K562 (cell line): ENCODE results near the gene ATL2. TPM values are rescaled to one million over a fixed set of nuclear protein-coding genes. Genes with fewer than 3 reads are reported as not detected.

ENCODE experiments used
- BCOR ChIP-seq: fragments of 450-650 bp; IDR thresholded peaks from 2 replicates; pipeline ENCODE4 v1.6.1; 2016
- BRD9 ChIP-seq: fragments of 450-650 bp; IDR thresholded peaks from 2 replicates; pipeline ENCODE4 v1.6.1; 2018; ENCODE audit warnings: low read depth; ENCODE audit not compliant: partially characterized antibody
- ESRRA ChIP-seq: fragments of 450-650 bp; IDR thresholded peaks from 2 replicates; pipeline ENCODE4 v1.6.1; 2014; ENCODE audit warnings: low read depth, mild to moderate bottlenecking, moderate library complexity, borderline replicate concordance
- ETV6 ChIP-seq, 3 experiments: fragments of 150-350 bp in 1 of 3; sonication (generic) in 1 of 3; formaldehyde crosslinking in 1 of 3; IDR thresholded peaks; 2 replicates each; pipeline versions ENCODE4 v1.6.1 to v1.8.0; 2014 to 2022; ENCODE audit warnings: borderline replicate concordance in 2 of 3, low read depth in 2 of 3, antibody characterized with exemption in 1 of 3, low read length in 1 of 3, mild to moderate bottlenecking in 1 of 3, missing genetic modification reagents in 1 of 3
- EWSR1 ChIP-seq: fragments of 450-650 bp; IDR thresholded peaks from 2 replicates; pipeline ENCODE4 v1.6.1; 2018; ENCODE audit warnings: borderline replicate concordance, mild to moderate bottlenecking, low read depth, moderate library complexity; ENCODE audit not compliant: partially characterized antibody
- EZH2 ChIP-seq: IDR thresholded peaks from 2 replicates; pipeline ENCODE4 v1.6.1; 2012; ENCODE audit warnings: low read depth, mild to moderate bottlenecking, inconsistent platforms, low read length, borderline replicate concordance
- FOXK2 ChIP-seq, 2 experiments: fragments of 450-650 bp; IDR thresholded peaks in 1 of 2; conservative IDR thresholded peaks in 1 of 2; 2 replicates each; pipeline ENCODE4 v1.6.1; 2016; ENCODE audit warnings: low read depth in 2 of 2, mild to moderate bottlenecking in 1 of 2
- GABPA ChIP-seq: fragments of 200-800 bp; sonication (Bioruptor generic); conservative IDR thresholded peaks from 2 replicates; pipeline ENCODE4 v1.6.1; 2016; ENCODE audit warnings: low read depth, missing genetic modification characterization, missing compliant biosample characterization
- MCM2 ChIP-seq: fragments of 450-650 bp; IDR thresholded peaks from 2 replicates; pipeline ENCODE4 v1.6.1; 2017; ENCODE audit warnings: low read depth, mild to moderate bottlenecking
- MED1 ChIP-seq: sonication (generic); formaldehyde crosslinking; IDR thresholded peaks from 2 replicates; pipeline ENCODE4 v1.8.1; 2023; ENCODE audit warnings: missing genetic modification reagents, borderline replicate concordance
- MEF2A ChIP-seq: IDR thresholded peaks from 2 replicates; pipeline ENCODE4 v1.6.1; 2011; ENCODE audit warnings: low read depth, mild to moderate bottlenecking, low read length, moderate library complexity; ENCODE audit not compliant: control insufficient read depth
- NBN ChIP-seq: fragments of 450-650 bp; IDR thresholded peaks from 2 replicates; pipeline ENCODE4 v1.6.1; 2016; ENCODE audit warnings: low read depth, mild to moderate bottlenecking
- PHF8 ChIP-seq: fragments of 200-600 bp; sonication (generic); IDR thresholded peaks from 2 replicates; pipeline ENCODE4 v1.6.1; 2012; ENCODE audit warnings: mixed run types, mild to moderate bottlenecking, inconsistent platforms, low read length, moderate library complexity, borderline replicate concordance
- RAD51 ChIP-seq: fragments of 450-650 bp; IDR thresholded peaks from 2 replicates; pipeline ENCODE4 v1.7.1; 2016; ENCODE audit warnings: low read depth, mild to moderate bottlenecking, borderline replicate concordance
- SAFB ChIP-seq: fragments of 200-400 bp; formaldehyde crosslinking; IDR thresholded peaks from 2 replicates; pipeline ENCODE4 v1.6.1; 2017; ENCODE audit warnings: low read depth, low read length, borderline replicate concordance
- SMAD1 ChIP-seq: fragments of 150-350 bp; IDR thresholded peaks from 2 replicates; pipeline ENCODE4 v1.6.1; 2014; ENCODE audit warnings: low read length, low read depth; ENCODE audit not compliant: partially characterized antibody
- TAF1 ChIP-seq: IDR thresholded peaks from 2 replicates; pipeline ENCODE4 v1.6.1; 2011; ENCODE audit warnings: mild to moderate bottlenecking, low read length, moderate library complexity; ENCODE audit not compliant: insufficient read depth, control insufficient read depth, severe bottlenecking; ENCODE audit errors: extremely low read depth
- TEAD1 ChIP-seq, 2 experiments: fragments of 450-650 bp in 1 of 2; sonication (generic) in 1 of 2; formaldehyde crosslinking; IDR thresholded peaks; 2 replicates each; pipeline versions ENCODE4 v1.4.0 to v1.8.0; 2020 to 2022; ENCODE audit warnings: mild to moderate bottlenecking in 2 of 2, missing genetic modification reagents in 1 of 2
- ZFX ChIP-seq: sonication (generic); formaldehyde crosslinking; IDR thresholded peaks from 2 replicates; pipeline ENCODE4 v1.8.0; 2022; ENCODE audit warnings: mild to moderate bottlenecking, missing genetic modification reagents, moderate library complexity
- ZNF263 ChIP-seq: sonication (generic); formaldehyde crosslinking; IDR thresholded peaks from 2 replicates; pipeline ENCODE4 v1.8.0; 2022; ENCODE audit warnings: mild to moderate bottlenecking, missing genetic modification reagents, borderline replicate concordance
- ZNF311 ChIP-seq: fragments of 250-450 bp; sonication (Bioruptor Pico); IDR thresholded peaks from 2 replicates; pipeline ENCODE4 v1.4.0; 2020; ENCODE audit warnings: mild to moderate bottlenecking, moderate library complexity
- ZSCAN29 ChIP-seq: fragments of 450-650 bp; IDR thresholded peaks from 2 replicates; pipeline ENCODE4 v1.6.1; 2017
- polyA plus RNA-seq, 8 experiments: library from polyadenylated mRNA; depleted of rRNA in 4 of 8; stranded (reverse) in 5 of 8; unstranded in 3 of 8; fragments of >200 nt; fragmentation: Nextera tagmentation in 2 of 8; fragmentation: Illumina TruSeq in 1 of 8; extraction: Ambion mirVana in 2 of 8; extraction: Trizol in 1 of 8; gene quantifications; 2 replicates each; pipeline versions ENCODE4 v1.2.1 to v1.2.3, GENCODE V29; 2011 to 2014; ENCODE audit warnings: inconsistent platforms in 1 of 8, missing spikeins in 1 of 8
- total RNA-seq, 7 experiments: library from RNA; depleted of rRNA in 6 of 7; stranded (reverse); fragments of >200 nt in 6 of 7; fragmentation: Illumina TruSeq in 2 of 7; extraction: Trizol in 2 of 7; gene quantifications; 2 replicates each; pipeline versions ENCODE4 v1.2.1 to v1.2.3, GENCODE V29; 2011 to 2021; ENCODE audit warnings: low replicate concordance in 1 of 7
- TF ChIP-seq, protein P1 (sequence below), 2 experiments: IDR thresholded peaks; 2 replicates each; pipeline ENCODE4 v1.6.1; 2011; ENCODE audit warnings: borderline replicate concordance in 1 of 2, control low read depth in 1 of 2, low read depth in 1 of 2, low read length in 1 of 2, mild to moderate bottlenecking in 1 of 2, mixed read lengths in 1 of 2, moderate library complexity in 1 of 2; ENCODE audit not compliant: insufficient read depth in 1 of 2, insufficient read length in 1 of 2, poor library complexity in 1 of 2, severe bottlenecking in 1 of 2; ENCODE audit errors: extremely low read depth in 1 of 2
- TF ChIP-seq, protein P2 (sequence below): fragments of 450-650 bp; IDR thresholded peaks from 2 replicates; pipeline ENCODE4 v1.6.1; 2017; ENCODE audit warnings: mild to moderate bottlenecking, moderate library complexity

The ATL2 gene
- total and polyA plus RNA-seq, 9 of the 15 experiments (the other 6 are each of a cell fraction or from before 2014, with no cell fraction given) = 12.0 to 80.8 (median 70.2) TPM

DNA sequence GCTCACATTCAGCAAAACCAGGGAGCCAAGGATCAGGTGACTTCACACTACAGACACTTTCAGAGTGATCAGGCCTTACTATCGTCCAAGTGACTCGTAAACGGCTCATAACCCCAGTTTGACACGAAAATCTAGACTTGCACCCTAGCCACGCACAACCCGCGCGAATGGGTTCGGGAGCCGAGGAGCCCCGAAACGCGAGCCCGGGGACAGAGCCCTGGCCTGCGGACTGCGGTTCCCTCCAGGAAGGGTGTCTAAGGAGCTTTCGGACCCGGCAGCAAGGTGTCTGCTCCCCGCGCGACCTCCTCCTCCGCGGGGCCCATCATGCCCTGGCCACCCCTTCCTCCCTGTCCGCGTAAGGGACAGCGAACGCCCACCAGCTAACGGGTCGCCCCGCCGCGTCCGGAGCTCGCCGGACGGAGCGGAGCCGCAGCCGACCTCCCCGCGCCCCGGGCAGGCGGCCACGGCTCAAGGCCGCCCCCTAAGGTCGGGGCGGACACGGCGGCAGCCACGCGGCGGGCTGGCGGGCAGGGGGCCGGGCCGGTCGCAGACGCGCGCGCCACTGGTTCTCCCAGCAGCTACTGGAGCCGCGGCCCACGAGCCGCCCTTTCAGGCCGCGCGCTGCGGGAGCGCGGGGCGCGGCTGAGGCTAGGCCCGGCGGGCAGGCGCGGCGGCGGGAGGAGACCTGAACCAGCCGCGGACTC lies 575 bp downstream of the ATL2 start (continued):
- TF ChIP-seq ETV6 (IDR thresholded peaks at IDR 0.05; ENCODE audit: borderline replicate concordance in 1 of 2, low read depth in 2 of 2, low read length in 1 of 2) (no peak), ETV6 (CRISPR knock-in tag; IDR thresholded peaks at IDR 0.05; ENCODE audit: borderline replicate concordance) (no peak), ZSCAN29 (peak; percentile 39; the same call in 1 of the 2 replicates), ZFX (CRISPR knock-in tag) (peak; percentile 99), RAD51 (peak; percentile 36; the same call in 1 of the 2 replicates), ZNF263 (CRISPR knock-in tag) (no peak), PHF8 (peak; percentile 56; the same call in 1 of the 2 replicates), TEAD1 (CRISPR knock-in tag; IDR thresholded peaks at IDR 0.05) (peak in 1 of 2 experiments; percentile 73; a peak in 2 of 4 replicates), EWSR1 (no peak), SMAD1 (peak; percentile 56), EZH2 (no peak), FOXK2 (conservative IDR thresholded peaks at IDR 0.05 in 1 of 2, IDR thresholded peaks at IDR 0.05 in 1 of 2; ENCODE audit: low read depth in 2 of 2) (no peak), MED1 (CRISPR knock-in tag) (peak; percentile 35; the same call in 1 of the 2 replicates), ZNF311 (CRISPR knock-in tag) (no peak), NBN (no peak; the same call in 1 of the 2 replicates), ESRRA (peak; percentile 13; the same call in 1 of the 2 replicates), MCM2 (no peak), TAF1 (peak; percentile 44), SAFB (peak; percentile 92), MEF2A (no peak), BRD9 (no peak), BCOR (peak; percentile 64; the same call in 1 of the 2 replicates), GABPA (no peak; the same call in 1 of the 2 replicates)
- TF ChIP-seq, protein P1, sequence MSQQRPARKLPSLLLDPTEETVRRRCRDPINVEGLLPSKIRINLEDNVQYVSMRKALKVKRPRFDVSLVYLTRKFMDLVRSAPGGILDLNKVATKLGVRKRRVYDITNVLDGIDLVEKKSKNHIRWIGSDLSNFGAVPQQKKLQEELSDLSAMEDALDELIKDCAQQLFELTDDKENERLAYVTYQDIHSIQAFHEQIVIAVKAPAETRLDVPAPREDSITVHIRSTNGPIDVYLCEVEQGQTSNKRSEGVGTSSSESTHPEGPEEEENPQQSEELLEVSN (IDR thresholded peaks at IDR 0.05; ENCODE audit: borderline replicate concordance in 1 of 2, extremely low read depth in 1 of 2, insufficient read depth in 1 of 2, insufficient read length in 1 of 2, low read depth in 1 of 2, low read length in 1 of 2, poor library complexity in 1 of 2, severe bottlenecking in 1 of 2) = peak; percentile 21 to 89
- TF ChIP-seq, protein P2, sequence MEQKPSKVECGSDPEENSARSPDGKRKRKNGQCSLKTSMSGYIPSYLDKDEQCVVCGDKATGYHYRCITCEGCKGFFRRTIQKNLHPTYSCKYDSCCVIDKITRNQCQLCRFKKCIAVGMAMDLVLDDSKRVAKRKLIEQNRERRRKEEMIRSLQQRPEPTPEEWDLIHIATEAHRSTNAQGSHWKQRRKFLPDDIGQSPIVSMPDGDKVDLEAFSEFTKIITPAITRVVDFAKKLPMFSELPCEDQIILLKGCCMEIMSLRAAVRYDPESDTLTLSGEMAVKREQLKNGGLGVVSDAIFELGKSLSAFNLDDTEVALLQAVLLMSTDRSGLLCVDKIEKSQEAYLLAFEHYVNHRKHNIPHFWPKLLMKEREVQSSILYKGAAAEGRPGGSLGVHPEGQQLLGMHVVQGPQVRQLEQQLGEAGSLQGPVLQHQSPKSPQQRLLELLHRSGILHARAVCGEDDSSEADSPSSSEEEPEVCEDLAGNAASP = no peak
